Activated T-cell treated with anti-CD3 and anti-CD28 coated beads, Interleukin-2, amount 50 U/mL, for 72 hours (primary cell): ENCODE results near the gene YWHAG. TPM values are rescaled to one million over a fixed set of nuclear protein-coding genes. Genes with fewer than 3 reads are reported as not detected.
A peak's percentile ranks its signal among the peaks of the same experiment; 100 is the strongest.

Source experiments
- ATAC-seq, 2 donors: fragments of 150-1000 bp; cut with Tn5 transposase; replicated peaks in 1 of 2; 2 replicates each; pipeline ENCODE4 v1.10.0; 2021; ENCODE audit warnings: moderate library complexity in 2 of 2, mild to moderate bottlenecking in 1 of 2
- DNase-seq, 2 donors: peaks; one replicate each; pipeline ENCODE4 v3.0.0; 2021 to 2022; ENCODE audit warnings: mixed read lengths in 1 of 2
- H3K27ac Mint-ChIP-seq: one replicate; pipeline ENCODE4 v1.8.0; 2022; ENCODE audit warnings: mild to moderate bottlenecking, moderate library complexity, mixed read lengths
- H3K27me3 Mint-ChIP-seq: one replicate; pipeline ENCODE4 v1.8.0; 2022; ENCODE audit warnings: low read depth, mixed read lengths
- H3K36me3 Mint-ChIP-seq, 2 donors: one replicate each; pipeline ENCODE4 v1.8.0; 2022; ENCODE audit warnings: mixed read lengths in 2 of 2, mild to moderate bottlenecking in 1 of 2; ENCODE audit not compliant: insufficient read depth in 2 of 2
- H3K4me1 Mint-ChIP-seq: one replicate; pipeline ENCODE4 v1.8.0; 2022; ENCODE audit warnings: low read depth, mixed read lengths
- H3K4me3 Mint-ChIP-seq, 2 donors: one replicate each; pipeline ENCODE4 v1.8.0; 2022; ENCODE audit warnings: mild to moderate bottlenecking in 2 of 2, mixed read lengths in 2 of 2, moderate library complexity in 2 of 2
- H3K9me3 Mint-ChIP-seq, 2 donors: one replicate each; pipeline ENCODE4 v1.8.0; 2022; ENCODE audit warnings: mixed read lengths in 2 of 2
- total RNA-seq, 2 donors: library from RNA; stranded (reverse); gene quantifications; one replicate each; pipeline ENCODE4 v1.2.3, GENCODE V29; 2022

The YWHAG gene
- total RNA-seq, 2 donors from 2014 or later: 107 to 120 TPM

DNA sequence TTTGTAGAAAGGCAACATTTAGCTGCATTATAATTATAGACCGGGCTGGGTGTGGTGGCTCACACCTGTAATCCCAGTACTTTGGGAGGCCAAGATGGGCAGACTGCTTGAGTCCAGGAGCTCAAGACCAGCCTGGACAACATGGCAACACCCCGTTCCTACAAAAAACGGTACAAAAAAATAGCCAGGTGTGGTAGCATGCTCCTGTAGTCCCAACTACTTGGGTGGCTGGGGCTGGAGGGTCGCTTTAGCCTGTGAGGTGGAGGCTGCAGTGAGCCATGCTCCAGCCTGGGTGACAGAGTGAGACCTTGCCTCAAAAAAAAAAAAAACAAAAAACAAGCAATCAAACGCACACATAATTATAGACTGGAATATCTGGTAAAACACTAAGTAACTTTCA is 5.0 kb downstream of the YWHAG start:
- Mint-ChIP-seq H3K4me3 (no peak overlapping the region), H3K27me3 (no peaks in the 10 kb centered on the region), H3K4me1 (peaks cover 78% of the 10 kb centered on the region), H3K9me3 (no peaks in the 10 kb centered on the region), H3K27ac (no peak overlapping the region), H3K36me3 (peaks cover 11 to 41% of the 10 kb centered on the region in 2 donors)
- no peak for ATAC-seq
- no peak for DNase-seq

DNA sequence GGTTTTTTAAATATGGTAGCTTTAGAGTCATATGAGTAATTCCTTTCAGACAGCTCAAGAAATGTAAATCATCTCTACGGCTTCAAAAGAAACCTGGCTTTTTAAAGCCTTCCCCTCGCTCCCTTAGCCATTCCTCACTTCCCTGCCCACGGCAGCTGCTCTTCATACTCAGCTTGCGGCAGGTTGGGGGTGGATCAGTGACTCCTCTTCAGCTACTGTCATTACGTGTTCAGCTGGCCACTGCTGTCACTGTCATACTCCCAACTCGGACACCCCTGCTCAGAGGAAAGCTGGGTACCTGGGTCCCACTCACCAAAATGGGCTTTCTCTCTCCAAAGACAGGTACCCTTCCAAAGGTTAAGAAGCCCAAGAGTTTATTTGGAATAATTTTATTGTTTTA is 6.6 kb downstream of the YWHAG start:
- DNase-seq (no peak), ATAC-seq (peak in 1 of 2 donors; percentile 75)
- no peaks in the 10 kb centered on the region for H3K9me3 Mint-ChIP-seq
- peaks cover 10 to 38% of the 10 kb centered on the region in 2 donors for H3K36me3 Mint-ChIP-seq
- no peaks in the 10 kb centered on the region for H3K27me3 Mint-ChIP-seq
- peaks cover 88% of the 10 kb centered on the region for H3K4me1 Mint-ChIP-seq
- H3K4me3 Mint-ChIP-seq: no peak overlapping the region
- no peak overlapping the region for H3K27ac Mint-ChIP-seq

DNA sequence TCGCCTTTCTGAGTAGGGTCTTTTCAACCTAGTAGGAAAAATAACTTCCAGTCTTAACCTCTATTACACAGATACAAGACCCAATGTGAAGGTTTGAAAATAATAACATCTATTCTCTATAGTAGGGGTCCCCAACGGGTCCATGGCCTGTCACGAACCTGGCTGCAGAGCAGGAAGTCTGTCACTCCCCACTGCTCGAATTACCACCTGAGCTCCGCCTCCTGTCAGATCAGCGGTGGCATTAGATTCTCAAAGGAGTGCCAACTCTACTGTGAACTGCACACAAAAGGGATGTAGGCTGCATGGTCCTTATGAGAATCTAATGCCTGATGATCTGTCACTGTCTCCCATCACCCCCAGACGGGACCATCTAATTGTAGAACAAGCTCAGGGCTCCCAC is 7.4 kb downstream of the YWHAG start:
- no peaks in the 10 kb centered on the region for H3K27me3 Mint-ChIP-seq
- H3K9me3 Mint-ChIP-seq: no peaks in the 10 kb centered on the region
- ATAC-seq (no peak), DNase-seq (no peak)
- peaks cover 12 to 44% of the 10 kb centered on the region in 2 donors for H3K36me3 Mint-ChIP-seq
- peaks cover 88% of the 10 kb centered on the region for H3K4me1 Mint-ChIP-seq
- H3K4me3 Mint-ChIP-seq: no peak overlapping the region
- peak overlapping the region; percentile 25 for H3K27ac Mint-ChIP-seq

DNA sequence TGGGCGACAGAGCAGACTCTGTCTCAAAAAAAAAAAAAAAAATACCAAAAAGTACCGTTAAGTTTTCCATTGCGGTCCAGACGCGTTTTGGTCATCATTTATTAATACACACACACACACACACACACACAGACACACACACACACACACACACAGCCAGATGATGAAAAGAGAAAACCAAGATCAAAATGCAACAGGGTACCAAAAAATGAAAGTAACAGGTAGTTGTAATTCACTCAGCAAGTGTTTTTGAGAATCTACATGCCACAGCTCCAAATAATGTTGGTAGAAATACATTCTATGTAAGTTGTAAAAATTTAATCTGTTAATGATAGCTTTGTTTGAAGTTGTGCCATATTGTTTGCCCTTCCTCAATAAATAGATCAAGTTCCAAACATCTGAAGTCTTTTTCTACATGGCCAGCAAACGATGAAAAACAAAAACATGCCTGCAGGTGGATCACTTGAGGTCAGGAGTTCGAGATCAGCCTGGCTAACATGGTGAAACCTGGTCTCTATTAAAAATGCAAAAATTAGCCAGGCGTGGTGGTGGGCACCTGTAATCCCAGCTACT is 9.4 kb downstream of the YWHAG start:
- Mint-ChIP-seq H3K27ac (peak overlapping the region; percentile 84), H3K4me1 (peaks cover 88% of the 10 kb centered on the region), H3K36me3 (peaks cover 19 to 41% of the 10 kb centered on the region in 2 donors), H3K27me3 (no peaks in the 10 kb centered on the region), H3K9me3 (no peaks in the 10 kb centered on the region), H3K4me3 (peak overlapping the region in 1 of 2 donors; percentile 13)
- ATAC-seq: no peak
- no peak for DNase-seq

DNA sequence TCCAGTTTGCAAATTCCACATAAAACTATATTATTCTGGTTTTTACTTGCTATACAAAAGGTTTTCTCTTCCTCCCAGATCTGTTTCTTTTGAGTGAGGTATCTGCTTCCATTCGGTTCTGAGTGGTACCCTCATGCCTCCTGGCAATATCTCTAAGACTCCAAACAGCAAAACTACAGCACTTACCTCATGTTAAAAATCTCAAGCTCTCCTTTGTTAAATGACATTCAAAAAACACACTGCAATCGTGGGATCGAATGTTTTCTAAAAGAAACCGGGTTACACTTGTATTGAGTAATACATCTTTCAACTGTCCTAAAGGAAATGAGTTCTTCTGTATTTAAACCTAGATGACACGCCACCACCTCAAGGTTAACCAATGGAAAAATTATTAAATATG is 11.1 kb downstream of the YWHAG start:
- Mint-ChIP-seq H3K4me1 (peaks cover 96% of the 10 kb centered on the region), H3K4me3 (peak overlapping the region in 1 of 2 donors; percentile 53), H3K27ac (peak overlapping the region; percentile 94), H3K9me3 (no peaks in the 10 kb centered on the region), H3K27me3 (no peaks in the 10 kb centered on the region), H3K36me3 (peaks cover 22 to 50% of the 10 kb centered on the region in 2 donors)
- ATAC-seq: no peak
- no peak for DNase-seq

DNA sequence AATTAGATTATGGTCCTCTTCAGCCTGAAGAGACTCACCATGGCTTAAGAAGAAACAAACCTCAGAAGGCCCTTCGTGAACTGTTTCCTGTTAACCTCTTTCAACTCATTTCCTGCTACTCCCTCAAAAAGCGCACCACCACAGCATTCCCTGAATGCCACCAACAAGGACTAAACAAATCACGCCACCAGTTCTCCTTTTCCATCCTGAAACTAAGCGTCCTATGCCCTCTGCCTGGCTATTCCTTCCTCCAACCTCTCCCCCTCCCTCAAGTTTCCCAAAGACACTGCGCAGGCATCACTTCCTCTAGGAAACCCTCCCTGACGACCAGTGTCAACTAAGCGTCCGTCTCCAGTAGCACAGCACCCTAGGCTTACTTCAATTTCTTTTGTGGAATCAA is 12.0 kb downstream of the YWHAG start:
- ATAC-seq (no peak), DNase-seq (no peak)
- H3K36me3 Mint-ChIP-seq: peaks cover 24 to 54% of the 10 kb centered on the region in 2 donors
- peak overlapping the region in 1 of 2 donors; percentile 5 for H3K4me3 Mint-ChIP-seq
- H3K27me3 Mint-ChIP-seq: no peaks in the 10 kb centered on the region
- peaks cover 96% of the 10 kb centered on the region for H3K4me1 Mint-ChIP-seq
- peak overlapping the region; percentile 56 for H3K27ac Mint-ChIP-seq
- H3K9me3 Mint-ChIP-seq: no peaks in the 10 kb centered on the region

DNA sequence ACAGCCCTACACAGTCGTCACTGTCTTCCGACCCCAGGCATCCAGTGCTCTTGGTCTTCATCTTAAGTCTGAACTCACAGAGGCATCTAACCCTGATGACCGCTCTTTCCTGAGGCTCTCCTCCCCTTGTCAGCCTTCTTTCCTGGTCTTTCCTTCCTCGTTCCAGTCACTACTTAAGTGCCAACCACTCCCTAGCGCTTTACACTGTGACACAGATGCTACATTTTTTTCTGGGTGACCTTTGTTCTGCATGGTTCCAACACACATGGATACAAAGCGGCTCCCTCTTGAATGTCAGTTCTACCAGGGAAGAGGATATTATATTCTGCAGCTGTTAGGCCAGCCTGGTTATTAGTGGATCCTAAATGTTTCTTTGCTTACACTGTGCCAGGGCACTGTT is 12.7 kb downstream of the YWHAG start:
- Mint-ChIP-seq H3K27me3 (no peaks in the 10 kb centered on the region), H3K27ac (peak overlapping the region; percentile 28), H3K4me3 (no peak overlapping the region), H3K36me3 (peaks cover 24 to 50% of the 10 kb centered on the region in 2 donors), H3K9me3 (no peaks in the 10 kb centered on the region), H3K4me1 (peaks cover 94% of the 10 kb centered on the region)
- DNase-seq (no peak), ATAC-seq (no peak)

DNA sequence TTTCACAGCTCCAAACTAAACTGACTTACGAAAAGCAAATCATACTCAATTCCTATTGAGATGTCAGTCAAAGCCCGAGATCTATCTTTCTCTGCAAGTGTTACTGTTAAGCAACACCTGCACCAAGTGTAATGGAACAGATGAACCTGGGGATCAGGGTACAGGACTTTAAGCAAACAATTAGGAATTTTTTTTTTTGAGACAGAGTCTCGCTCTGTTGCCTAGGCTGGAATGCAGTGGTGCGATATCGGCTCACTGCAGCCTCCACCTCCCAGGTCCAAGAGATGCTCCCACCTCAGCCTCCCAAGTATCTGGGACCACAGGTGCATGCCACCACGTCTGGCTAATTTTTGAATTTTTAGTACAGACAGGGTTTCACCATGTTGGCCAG is 14.9 kb downstream of the YWHAG start:
- peaks cover 94% of the 10 kb centered on the region for H3K4me1 Mint-ChIP-seq
- H3K36me3 Mint-ChIP-seq: peaks cover 23 to 50% of the 10 kb centered on the region in 2 donors
- DNase-seq (no peak), ATAC-seq (no peak)
- H3K4me3 Mint-ChIP-seq: peak overlapping the region; percentile 22 to 27
- no peaks in the 10 kb centered on the region for H3K9me3 Mint-ChIP-seq
- H3K27me3 Mint-ChIP-seq: no peaks in the 10 kb centered on the region
- peak overlapping the region; percentile 71 for H3K27ac Mint-ChIP-seq

DNA sequence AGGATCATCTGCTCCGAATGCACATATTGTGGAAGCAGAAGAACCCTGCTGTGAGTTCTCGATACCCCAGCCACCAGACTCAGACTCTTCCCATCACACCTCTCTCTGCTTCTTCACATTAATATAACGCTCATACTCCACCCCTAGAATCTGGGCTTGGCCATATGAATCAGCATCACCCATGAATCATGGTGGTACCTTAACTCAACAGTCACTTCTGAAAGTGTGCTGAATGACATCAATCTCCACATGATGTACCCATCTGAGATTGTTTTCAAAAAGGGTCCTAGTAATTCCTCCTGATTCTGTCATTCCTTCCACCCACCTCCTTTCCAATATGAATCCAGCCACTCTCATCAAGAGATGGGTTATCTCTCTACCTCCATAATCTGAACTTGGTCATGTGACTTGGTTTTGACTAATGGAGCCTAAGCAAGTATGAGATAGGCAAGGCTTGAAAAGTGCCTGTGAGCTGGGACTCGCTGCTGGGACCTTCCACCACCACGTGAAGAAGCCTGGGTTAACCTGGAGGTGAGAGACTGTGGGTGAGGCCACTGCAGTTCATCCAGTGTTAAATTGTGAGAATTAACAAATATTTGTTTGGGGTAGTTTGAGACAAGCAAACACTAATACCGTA is 15.4 kb downstream of the YWHAG start:
- DNase-seq: peak; percentile 36 to 47
- no peaks in the 10 kb centered on the region for H3K27me3 Mint-ChIP-seq
- peaks cover 93% of the 10 kb centered on the region for H3K4me1 Mint-ChIP-seq
- peaks cover 23 to 50% of the 10 kb centered on the region in 2 donors for H3K36me3 Mint-ChIP-seq
- H3K27ac Mint-ChIP-seq: peak overlapping the region; percentile 71
- peak; percentile 98 for ATAC-seq
- no peaks in the 10 kb centered on the region for H3K9me3 Mint-ChIP-seq
- peak overlapping the region; percentile 22 to 27 for H3K4me3 Mint-ChIP-seq

DNA sequence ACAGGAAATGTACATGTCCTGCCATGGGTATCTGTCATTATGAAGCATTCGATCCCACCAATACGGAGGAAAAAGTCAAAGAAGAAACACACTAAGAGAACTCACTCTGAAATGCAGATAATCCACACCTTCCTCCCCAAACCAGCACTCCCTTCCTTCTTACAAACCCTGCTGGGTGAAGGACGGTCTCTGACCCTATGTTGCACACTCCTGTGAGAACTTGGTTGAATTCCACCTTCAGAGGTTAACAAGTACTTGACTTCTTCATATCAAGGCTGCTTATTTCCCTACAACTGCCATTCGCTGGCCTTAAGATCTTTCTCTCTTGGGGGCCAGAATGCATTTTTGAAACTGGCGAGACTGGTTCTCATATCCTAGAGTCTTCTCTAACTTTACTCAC is 16.6 kb downstream of the YWHAG start:
- Mint-ChIP-seq H3K27me3 (no peaks in the 10 kb centered on the region), H3K4me3 (no peak overlapping the region), H3K9me3 (no peaks in the 10 kb centered on the region), H3K36me3 (peaks cover 20 to 50% of the 10 kb centered on the region in 2 donors), H3K27ac (peak overlapping the region; percentile 22), H3K4me1 (peaks cover 92% of the 10 kb centered on the region)
- ATAC-seq: no peak
- no peak for DNase-seq

DNA sequence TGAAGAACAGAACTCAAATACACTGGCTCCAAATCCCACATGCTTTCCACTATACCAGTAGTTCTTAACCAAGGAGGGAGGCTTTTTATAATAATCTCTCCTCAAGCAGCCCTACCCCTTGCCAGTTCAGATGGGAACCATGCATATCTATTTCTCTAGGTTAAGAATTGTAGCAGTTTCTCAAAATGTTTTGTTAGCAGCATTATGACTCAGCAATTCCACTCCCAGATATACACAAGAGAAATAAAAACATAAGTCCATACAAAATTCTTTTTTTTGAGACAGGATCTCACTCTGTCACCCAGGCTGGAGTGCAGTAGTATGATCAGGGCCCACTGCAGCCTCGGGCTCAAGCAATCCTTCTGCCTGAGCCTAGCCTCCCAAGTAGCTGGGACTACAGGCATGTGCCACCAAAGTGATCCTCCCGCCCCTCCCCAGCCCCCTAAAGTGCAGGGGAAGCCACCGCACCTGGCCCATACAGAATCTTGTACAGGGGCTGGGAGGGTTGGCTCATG is 18.1 kb downstream of the YWHAG start:
- peak overlapping the region; percentile 66 for H3K27ac Mint-ChIP-seq
- DNase-seq (no peak), ATAC-seq (no peak)
- H3K9me3 Mint-ChIP-seq: no peaks in the 10 kb centered on the region
- H3K4me3 Mint-ChIP-seq: no peak overlapping the region
- peaks cover 12 to 37% of the 10 kb centered on the region in 2 donors for H3K36me3 Mint-ChIP-seq
- H3K4me1 Mint-ChIP-seq: peaks cover 76% of the 10 kb centered on the region
- H3K27me3 Mint-ChIP-seq: no peaks in the 10 kb centered on the region

DNA sequence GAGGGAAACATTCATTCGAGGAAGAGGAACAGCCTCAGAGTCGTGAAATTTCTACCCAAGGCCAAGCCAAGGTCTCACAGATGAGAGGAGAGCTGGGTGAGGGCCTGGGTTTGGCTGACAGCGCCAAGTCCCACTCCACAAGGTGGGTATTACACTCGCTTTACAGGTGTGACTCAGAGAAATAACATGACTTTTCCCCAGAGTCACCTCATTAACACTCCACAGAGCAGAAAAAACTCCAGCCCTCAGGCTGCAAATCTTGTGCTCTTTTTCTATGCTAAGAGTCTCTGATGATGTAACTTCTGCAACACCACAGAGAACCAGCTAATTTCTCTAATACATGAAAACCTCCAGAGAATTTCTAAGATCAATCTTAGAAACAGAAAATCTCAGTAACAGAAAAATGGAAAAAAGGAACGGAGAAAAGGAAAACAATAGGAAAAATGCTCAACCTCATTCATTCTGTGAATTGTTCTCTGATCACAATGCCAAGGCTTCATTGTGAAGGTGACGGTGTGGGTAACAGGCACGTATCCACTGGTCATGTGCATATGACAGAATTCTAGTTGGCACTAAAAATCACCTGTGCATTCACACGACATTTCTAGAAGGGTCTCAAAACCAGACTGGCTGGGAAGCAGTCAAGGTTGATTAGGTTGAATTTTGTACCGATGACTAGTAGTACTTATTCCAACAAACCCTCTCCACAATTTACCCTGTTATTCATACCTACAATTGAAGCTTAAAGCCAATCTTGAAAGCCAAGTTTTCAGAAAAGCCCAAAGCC is 20.3 kb downstream of the YWHAG start:
- DNase-seq (no peak), ATAC-seq (no peak)
- Mint-ChIP-seq H3K9me3 (no peaks in the 10 kb centered on the region), H3K4me1 (peaks cover 60% of the 10 kb centered on the region), H3K4me3 (no peak overlapping the region), H3K27ac (peak overlapping the region; percentile 77), H3K27me3 (no peaks in the 10 kb centered on the region), H3K36me3 (peaks cover 6 to 26% of the 10 kb centered on the region in 2 donors)

DNA sequence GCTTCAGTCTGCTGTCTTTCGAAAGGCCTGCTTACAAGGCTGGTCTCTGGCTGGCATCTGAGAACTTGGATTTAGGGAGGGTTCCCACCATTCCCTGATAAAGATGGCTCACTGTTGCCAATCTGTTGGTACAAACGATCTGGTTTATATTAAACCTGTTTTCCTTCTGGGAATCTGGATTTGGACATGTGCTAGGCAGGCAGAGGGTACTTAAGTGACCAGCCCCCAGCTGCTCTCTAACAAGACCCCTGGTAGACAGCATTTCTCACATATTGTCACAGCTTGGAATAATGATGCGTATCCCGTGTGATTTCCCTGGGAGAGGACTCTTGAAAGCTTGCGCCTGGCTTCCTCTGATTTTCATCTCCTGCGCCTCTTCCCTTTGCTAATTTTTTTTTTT is 21.6 kb downstream of the YWHAG start:
- Mint-ChIP-seq H3K4me1 (peaks cover 49% of the 10 kb centered on the region), H3K27ac (peak overlapping the region; percentile 77), H3K4me3 (no peak overlapping the region), H3K27me3 (no peaks in the 10 kb centered on the region), H3K9me3 (no peaks in the 10 kb centered on the region), H3K36me3 (peaks cover 1 to 19% of the 10 kb centered on the region in 2 donors)
- DNase-seq: no peak
- no peak for ATAC-seq
